Common myeloid progenitor, CD34-positive (primary cell): ENCODE results near the gene KLK14.

Source experiments
- CTCF ChIA-PET: fragments of 350-600 bp; sonication (Branson Sonifier 250); formaldehyde crosslinking; loops from one replicate; lab custom pipeline; 2021; ENCODE audit warnings: antibody characterized with exemption; lab: Charles Lee
- POLR2A ChIA-PET: fragments of 350-600 bp; sonication (Branson Sonifier 250); formaldehyde crosslinking; loops from one replicate; lab custom pipeline; 2021; ENCODE audit warnings: antibody characterized with exemption; lab: Charles Lee
- DNase-seq, 3 donors: peaks; one replicate each; pipeline versions ENCODE4 v3.0.0 to v3.0.0-alpha.2; 2013
- H3K27ac ChIP-seq, 2 experiments: 1 replicate in 1 of 2; 2 replicates in 1 of 2; pipeline ENCODE4 v1.7.0; 2013; ENCODE audit warnings: inconsistent platforms in 2 of 2, low read length in 2 of 2, mild to moderate bottlenecking in 2 of 2, low read depth in 1 of 2, moderate library complexity in 1 of 2; ENCODE audit not compliant: severe bottlenecking in 2 of 2, insufficient read depth in 1 of 2, poor library complexity in 1 of 2
- H3K27me3 ChIP-seq, 5 experiments: replicated peaks in 2 of 5; 1 replicate in 3 of 5; 2 replicates in 2 of 5; pipeline versions ENCODE4 v1.6.1 to v1.7.0; 2013; ENCODE audit warnings: low read length in 4 of 5, mild to moderate bottlenecking in 2 of 5, moderate library complexity in 2 of 5, inconsistent platforms in 1 of 5; ENCODE audit not compliant: insufficient read depth in 5 of 5, control insufficient read depth in 4 of 5
- H3K36me3 ChIP-seq, 4 experiments: 1 replicate in 2 of 4; 2 replicates in 2 of 4; pipeline versions ENCODE4 v1.6.1 to v1.7.0; 2013; ENCODE audit warnings: low read length in 3 of 4, control low read depth in 1 of 4, mild to moderate bottlenecking in 1 of 4; ENCODE audit not compliant: control insufficient read depth in 4 of 4, insufficient read depth in 4 of 4
- H3K4me1 ChIP-seq, 4 experiments: 1 replicate in 3 of 4; 2 replicates in 1 of 4; pipeline versions ENCODE4 v1.6.1 to v1.7.1; 2013; ENCODE audit warnings: low read length in 3 of 4, mild to moderate bottlenecking in 3 of 4, control low read depth in 1 of 4, inconsistent platforms in 1 of 4, moderate library complexity in 1 of 4; ENCODE audit not compliant: control insufficient read depth in 4 of 4, insufficient read depth in 4 of 4; ENCODE audit errors: control extremely low read depth in 1 of 4
- H3K4me3 ChIP-seq, 7 experiments: 1 replicate in 4 of 7; 2 replicates in 3 of 7; pipeline versions ENCODE4 v1.5.1 to v1.7.0; 2013; ENCODE audit warnings: mild to moderate bottlenecking in 7 of 7, low read length in 6 of 7, moderate library complexity in 6 of 7, inconsistent platforms in 2 of 7, low read depth in 2 of 7, control low read depth in 1 of 7; ENCODE audit not compliant: insufficient read depth in 4 of 7, control insufficient read depth in 1 of 7; ENCODE audit errors: extremely low read depth in 1 of 7
- H3K9me3 ChIP-seq, 5 experiments: 1 replicate in 4 of 5; 2 replicates in 1 of 5; pipeline versions ENCODE4 v1.6.1 to v1.7.1; 2013; ENCODE audit warnings: low read length in 4 of 5, mild to moderate bottlenecking in 2 of 5, inconsistent platforms in 1 of 5, low read depth in 1 of 5, moderate library complexity in 1 of 5; ENCODE audit not compliant: control insufficient read depth in 4 of 5, insufficient read depth in 2 of 5; ENCODE audit errors: control extremely low read depth in 1 of 5
- WGBS: methylation state at CpG from one replicate; pipeline ENCODE4 v1.1.5; 2013; ENCODE audit not compliant: insufficient coverage; 5-methylcytosine and 5-hydroxymethylcytosine counted together

Gene KLK14

DNA sequence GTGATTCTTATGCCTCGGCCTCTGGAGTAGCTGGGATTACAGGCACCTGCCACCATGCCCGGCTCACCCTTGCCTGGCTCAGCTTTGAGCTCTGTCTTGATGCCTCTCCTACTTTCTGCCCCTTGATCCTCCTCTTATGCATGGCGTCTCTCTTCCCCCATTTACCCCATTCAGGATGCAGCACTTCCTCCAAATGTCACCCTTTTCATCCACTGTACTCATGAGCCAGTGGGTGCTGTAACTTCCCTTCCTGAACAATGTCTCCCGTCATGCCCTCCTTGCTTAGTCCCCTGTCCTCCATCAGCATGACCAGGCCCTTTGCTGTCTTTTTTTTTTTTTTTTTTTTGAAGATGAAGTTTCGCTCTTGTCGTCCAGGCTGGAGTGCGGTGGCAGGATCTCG is 38.6 kb upstream of the KLK14 start:
- Histone ChIP-seq H3K4me1 (peaks cover 0 to 70% (median 12%) of the 10 kb centered on the region in 4 experiments), H3K36me3 (no peaks in the 10 kb centered on the region), H3K9me3 (no peaks in the 10 kb centered on the region), H3K4me3 (no peak overlapping the region), H3K27me3 (no peaks in the 10 kb centered on the region), H3K27ac (no peak overlapping the region)
- CTCF ChIA-PET = interaction anchor here (0.9 kb wide), 1 partner anchor 9 kb away, joined by 3 read pairs; no protein-coding TSS in a partner anchor
- POLR2A ChIA-PET = no interaction called here
- DNase-seq = no peak
- 76% methylated on average over 8 of the region's 8 CpGs for WGBS

DNA sequence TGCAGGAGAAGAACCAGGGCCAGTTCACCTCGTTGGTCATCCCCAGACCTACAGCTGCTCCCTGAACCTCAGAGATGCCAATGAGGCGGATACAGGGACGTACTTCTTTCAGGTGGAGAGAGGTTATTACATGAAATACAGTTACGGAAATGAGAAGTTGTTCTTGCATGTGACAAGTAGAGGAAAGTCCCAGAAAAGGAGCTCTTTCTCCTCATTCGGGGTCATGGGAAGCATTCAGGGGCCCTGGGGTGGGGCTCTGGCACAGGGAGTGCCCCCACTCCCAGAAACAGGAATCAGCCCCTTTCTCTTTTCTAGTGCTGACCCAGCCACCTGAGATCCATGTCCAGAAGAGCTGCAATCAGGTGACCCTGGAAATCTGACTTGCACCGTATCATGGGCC is 37.5 kb upstream of the KLK14 start:
- H3K4me1 ChIP-seq = peaks cover 0 to 59% (median 12%) of the 10 kb centered on the region in 4 experiments
- H3K9me3 ChIP-seq = no peaks in the 10 kb centered on the region
- no peak overlapping the region for H3K27ac ChIP-seq
- no peaks in the 10 kb centered on the region for H3K27me3 ChIP-seq
- ChIA-PET CTCF (interaction anchor here (1.0 to 1.2 kb wide), 2 partner anchors 14 to 19 kb away, joined by 3 to 4 read pairs; no protein-coding TSS in a partner anchor), POLR2A (no interaction called here)
- no peak for DNase-seq
- no peaks in the 10 kb centered on the region for H3K36me3 ChIP-seq
- 91% methylated on average over 6 of the region's 6 CpGs for WGBS
- H3K4me3 ChIP-seq = no peak overlapping the region

GRCh38 chr19:51119611-51120010 is 36.9 kb upstream of the KLK14 start:
- no peaks in the 10 kb centered on the region for H3K9me3 ChIP-seq
- no peaks in the 10 kb centered on the region for H3K27me3 ChIP-seq
- ChIA-PET POLR2A (no interaction called here), CTCF (interaction anchor here (1.2 kb wide), 1 partner anchor 14 kb away, joined by 4 read pairs; no protein-coding TSS in a partner anchor)
- no peak overlapping the region for H3K4me3 ChIP-seq
- peaks cover 0 to 54% (median 11%) of the 10 kb centered on the region in 4 experiments for H3K4me1 ChIP-seq
- DNase-seq = no peak
- WGBS = 75% methylated on average over 6 of the region's 6 CpGs
- H3K27ac ChIP-seq = no peak overlapping the region
- H3K36me3 ChIP-seq = no peaks in the 10 kb centered on the region

DNA sequence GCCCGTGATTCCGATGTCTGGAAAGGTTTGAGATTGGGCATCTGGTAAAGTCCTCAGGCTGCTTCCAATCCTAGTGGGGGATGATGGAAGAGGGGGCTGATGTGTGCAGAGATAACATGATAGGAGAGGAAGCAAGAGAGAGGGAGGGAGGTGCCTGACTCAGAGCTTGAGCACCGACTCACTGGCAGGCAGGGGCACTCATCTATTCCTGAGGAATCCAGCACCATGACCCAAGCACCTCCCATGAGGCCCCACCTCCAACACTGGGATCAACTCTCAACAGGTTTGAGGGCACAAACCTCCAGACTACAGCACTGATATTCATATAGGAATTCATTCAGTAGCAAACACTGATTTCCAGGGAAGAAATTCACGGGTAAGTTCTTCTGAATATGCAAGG is 36.4 kb upstream of the KLK14 start:
- Histone ChIP-seq H3K27ac (no peak overlapping the region), H3K36me3 (no peaks in the 10 kb centered on the region), H3K9me3 (no peaks in the 10 kb centered on the region), H3K27me3 (no peaks in the 10 kb centered on the region), H3K4me3 (no peak overlapping the region), H3K4me1 (peaks cover 2 to 50% (median 12%) of the 10 kb centered on the region in 4 experiments)
- whole genome bisulfite sequencing = 100% methylated on average over 3 of the region's 4 CpGs
- ChIA-PET POLR2A (no interaction called here), CTCF (no interaction called here)
- no peak for DNase-seq

DNA sequence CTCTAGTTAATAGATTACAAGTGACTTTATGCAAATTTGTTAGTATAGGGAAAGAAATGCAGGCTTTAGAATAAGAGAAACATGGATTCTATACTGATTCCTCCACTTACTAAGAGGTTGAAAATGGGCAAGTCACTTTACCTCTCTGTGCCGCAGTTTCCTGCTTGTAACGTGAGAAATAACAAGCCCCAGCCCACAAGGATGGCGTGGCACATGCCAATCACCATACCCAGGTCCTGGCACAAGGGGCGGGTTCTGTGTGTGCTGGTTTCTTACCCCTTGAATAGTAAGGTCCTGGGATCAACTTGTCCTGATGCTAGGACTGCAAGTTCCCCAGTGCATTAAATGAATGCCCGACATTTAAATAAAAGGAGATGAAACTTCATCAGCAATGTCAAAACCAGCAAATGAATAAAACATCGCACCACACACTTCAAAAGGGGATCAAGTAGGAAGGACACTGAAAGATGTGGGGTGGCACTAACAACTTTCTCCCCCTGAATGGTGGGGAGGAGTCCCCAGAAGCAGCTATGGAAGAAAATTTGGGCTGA is 34.1 kb upstream of the KLK14 start:
- Histone ChIP-seq H3K27ac (no peak overlapping the region), H3K36me3 (no peaks in the 10 kb centered on the region), H3K4me1 (peaks cover 2 to 37% (median 9%) of the 10 kb centered on the region in 4 experiments), H3K4me3 (no peak overlapping the region), H3K9me3 (no peaks in the 10 kb centered on the region), H3K27me3 (peaks cover 0 to 3% (median 0%) of the 10 kb centered on the region in 5 experiments)
- 78% methylated on average over 4 of the region's 6 CpGs for WGBS
- ChIA-PET POLR2A (no interaction called here), CTCF (interaction anchor here (1.0 kb wide), 1 partner anchor 40 kb away, joined by 3 read pairs; no protein-coding TSS in a partner anchor)
- DNase-seq = no peak

DNA sequence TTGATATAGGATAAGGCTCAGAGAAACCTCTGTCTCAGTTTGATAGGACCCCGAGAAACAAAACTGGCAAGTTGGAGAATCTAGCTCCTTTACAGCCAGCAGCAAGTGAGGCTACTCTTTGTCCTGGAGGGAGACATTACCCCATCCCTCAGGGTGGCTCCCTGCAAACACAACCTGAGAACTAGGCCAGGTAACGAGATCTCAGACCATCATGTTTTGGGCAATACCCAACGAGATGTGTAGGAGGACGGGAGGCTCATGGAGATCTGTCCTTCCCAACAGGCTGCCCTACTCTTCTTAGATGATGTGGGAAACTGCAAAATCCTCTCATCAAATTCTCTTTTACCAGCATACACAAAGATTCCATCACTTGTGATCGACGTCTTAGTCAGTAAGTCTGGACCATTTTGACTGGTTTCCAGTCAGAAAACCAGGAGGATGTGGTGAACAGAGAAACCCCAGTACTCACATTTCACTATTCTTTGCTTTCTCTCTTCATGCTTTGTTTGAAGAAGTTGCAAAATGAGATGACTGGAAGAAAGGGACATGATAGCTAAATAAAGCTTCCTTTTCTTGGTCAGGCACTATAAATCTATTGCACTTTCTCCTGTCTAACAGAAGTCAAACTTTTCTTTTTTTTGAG is 31.5 kb upstream of the KLK14 start:
- Histone ChIP-seq H3K9me3 (no peaks in the 10 kb centered on the region), H3K36me3 (no peaks in the 10 kb centered on the region), H3K27me3 (peaks cover 0 to 3% (median 0%) of the 10 kb centered on the region in 5 experiments), H3K4me3 (no peak overlapping the region), H3K27ac (no peak overlapping the region), H3K4me1 (peaks cover 2 to 11% (median 5%) of the 10 kb centered on the region in 4 experiments)
- ChIA-PET CTCF (interaction anchor here (0.8 to 1.2 kb wide), 2 partner anchors 14 to 21 kb away, joined by 3 to 5 read pairs; no protein-coding TSS in a partner anchor), POLR2A (no interaction called here)
- DNase-seq = peak in 2 of 3 donors; percentile 47 to 49
- WGBS = 93% methylated on average over 5 of the region's 6 CpGs

DNA sequence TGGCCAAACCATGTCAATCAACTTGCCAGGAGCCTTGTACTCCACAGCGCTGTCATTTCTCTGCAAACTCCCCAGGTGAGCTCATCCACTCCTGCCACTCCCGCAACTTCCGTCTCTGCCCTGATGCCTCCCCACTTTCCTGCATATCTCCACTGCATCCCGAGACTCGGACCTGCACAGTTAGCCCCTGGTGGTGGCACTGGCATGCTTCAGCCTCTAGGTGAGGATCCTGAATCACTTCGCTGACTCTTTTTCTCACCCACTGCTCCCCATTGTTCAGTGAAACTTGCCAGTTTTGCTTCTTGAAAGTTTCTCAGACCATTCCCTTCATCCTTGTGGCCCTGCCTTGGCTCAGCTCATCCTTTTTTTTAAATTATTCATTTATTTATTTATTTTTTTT is 28.9 kb upstream of the KLK14 start:
- no peaks in the 10 kb centered on the region for H3K36me3 ChIP-seq
- H3K4me1 ChIP-seq = peaks cover 2 to 25% (median 15%) of the 10 kb centered on the region in 4 experiments
- WGBS = 65% methylated on average over 5 of the region's 6 CpGs
- H3K4me3 ChIP-seq = no peak overlapping the region
- CTCF ChIA-PET = interaction anchor here (0.8 to 3.7 kb wide), 5 partner anchors 10 to 46 kb away, joined by 3 to 15 read pairs (median 6); no protein-coding TSS in a partner anchor
- POLR2A ChIA-PET = no interaction called here
- H3K27me3 ChIP-seq = peaks cover 0 to 3% (median 0%) of the 10 kb centered on the region in 5 experiments
- H3K27ac ChIP-seq = no peak overlapping the region
- H3K9me3 ChIP-seq = no peaks in the 10 kb centered on the region
- DNase-seq = no peak
